ENCODE measurements around the gene MEAK7. TPM values are rescaled to one million over a fixed set of nuclear protein-coding genes. Genes with fewer than 3 reads are reported as not detected.

Gene MEAK7
- total RNA-seq, 1 donor from 2014 or later = 47.9 TPM

- no peak overlapping the region for H3K4me3 ChIP-seq (ENCODE audit: low read depth, low read length)
- no peak for FAIRE-seq
- DNase-seq (ENCODE audit: low read depth) = no peak
- TF ChIP-seq CTCF (IDR thresholded peaks at IDR 0.05; ENCODE audit: insufficient read depth, low read length, severe bottlenecking) = no peak
- no peaks in the 10 kb centered on the region for H3K27me3 ChIP-seq (ENCODE audit: control insufficient read depth, insufficient read depth, low read length)
- no peaks in the 10 kb centered on the region for H3K36me3 ChIP-seq (ENCODE audit: control insufficient read depth, insufficient read depth, low read length)
Observed at GRCh38 chr16:84511831-84512230, 7.4 kb upstream of the MEAK7 start.

- DNase-seq (ENCODE audit: low read depth) (peak; percentile 79), FAIRE-seq (no peak)
- Histone ChIP-seq H3K4me3 (ENCODE audit: low read depth, low read length) (no peak overlapping the region), H3K36me3 (ENCODE audit: control insufficient read depth, insufficient read depth, low read length) (no peaks in the 10 kb centered on the region), H3K27me3 (ENCODE audit: control insufficient read depth, insufficient read depth, low read length) (no peaks in the 10 kb centered on the region)
- TF ChIP-seq CTCF (IDR thresholded peaks at IDR 0.05; ENCODE audit: insufficient read depth, low read length, severe bottlenecking) = peak; percentile 81
Observed at GRCh38 chr16:84511180-84511800, 6.8 kb upstream of the MEAK7 start.

- no peaks in the 10 kb centered on the region for H3K27me3 ChIP-seq (ENCODE audit: control insufficient read depth, insufficient read depth, low read length)
- DNase-seq (ENCODE audit: low read depth) (no peak), FAIRE-seq (no peak)
- TF ChIP-seq CTCF (IDR thresholded peaks at IDR 0.05; ENCODE audit: insufficient read depth, low read length, severe bottlenecking) = no peak
- H3K36me3 ChIP-seq (ENCODE audit: control insufficient read depth, insufficient read depth, low read length) = no peaks in the 10 kb centered on the region
- no peak overlapping the region for H3K4me3 ChIP-seq (ENCODE audit: low read depth, low read length)
Observed at GRCh38 chr16:84509032-84509950, 4.8 kb upstream of the MEAK7 start.

GRCh38 chr16:84508502-84508901 is 4.0 kb upstream of the MEAK7 start:
- no peaks in the 10 kb centered on the region for H3K27me3 ChIP-seq (ENCODE audit: control insufficient read depth, insufficient read depth, low read length)
- TF ChIP-seq CTCF (IDR thresholded peaks at IDR 0.05; ENCODE audit: insufficient read depth, low read length, severe bottlenecking) = no peak
- H3K4me3 ChIP-seq (ENCODE audit: low read depth, low read length) = no peak overlapping the region
- DNase-seq (ENCODE audit: low read depth) (no peak), FAIRE-seq (no peak)
- H3K36me3 ChIP-seq (ENCODE audit: control insufficient read depth, insufficient read depth, low read length) = no peaks in the 10 kb centered on the region

- DNase-seq (ENCODE audit: low read depth) (no peak), FAIRE-seq (no peak)
- no peak for TF ChIP-seq CTCF (IDR thresholded peaks at IDR 0.05; ENCODE audit: insufficient read depth, low read length, severe bottlenecking)
- H3K4me3 ChIP-seq (ENCODE audit: low read depth, low read length) = no peak overlapping the region
- H3K36me3 ChIP-seq (ENCODE audit: control insufficient read depth, insufficient read depth, low read length) = peaks cover under 1% of the 10 kb centered on the region
- H3K27me3 ChIP-seq (ENCODE audit: control insufficient read depth, insufficient read depth, low read length) = no peaks in the 10 kb centered on the region
Observed at GRCh38 chr16:84507011-84507982, 2.8 kb upstream of the MEAK7 start.

All from bronchial epithelial cell (primary cell).